Activated CD8-positive, alpha-beta memory T cell treated with anti-CD3 and anti-CD28 coated beads, Interleukin-2, amount 50 U/mL, for 1 hour (primary cell): ENCODE measurements around the gene TREH.
"Not testable (repeated sequence)": the region's sequence is repeated elsewhere in the genome, so short reads cannot be mapped to it uniquely, and the experiment has no call there.

Source experiments
- DNase-seq: peaks from one replicate; pipeline ENCODE4 v3.0.0-alpha.2; 2020; ENCODE audit errors: extremely low read depth

TREH gene

GRCh38 chr11:118697346-118697745 is 17.9 kb upstream of the TREH start:
- DNase-seq = no peak

GRCh38 chr11:118696673-118697226 is 17.3 kb upstream of the TREH start:
- no peak for DNase-seq

- no peak for DNase-seq
These were observed 15.3 kb upstream of the TREH start for GRCh38 chr11:118694771-118695170.

- DNase-seq = no peak
These were observed 14.7 kb upstream of the TREH start for GRCh38 chr11:118694185-118694584.

GRCh38 chr11:118691926-118692830 is 12.7 kb upstream of the TREH start:
- peak; percentile 58 for DNase-seq

GRCh38 chr11:118690553-118691304 is 11.3 kb upstream of the TREH start:
- DNase-seq = no peak

GRCh38 chr11:118689852-118690552 is 10.6 kb upstream of the TREH start:
- peak; percentile 66 for DNase-seq

GRCh38 chr11:118689503-118689851 is 10.0 kb upstream of the TREH start:
- no peak for DNase-seq

GRCh38 chr11:118688851-118689502 is 9.5 kb upstream of the TREH start:
- no peak for DNase-seq

GRCh38 chr11:118688339-118688738 is 8.9 kb upstream of the TREH start:
- not testable (repeated sequence) for DNase-seq

GRCh38 chr11:118687906-118688305 is 8.5 kb upstream of the TREH start:
- DNase-seq = no peak

- DNase-seq = no peak
These were observed 4.7 kb upstream of the TREH start for GRCh38 chr11:118684187-118684586.

- not testable (repeated sequence) for DNase-seq
These were observed 3.5 kb upstream of the TREH start for GRCh38 chr11:118682939-118683338.

GRCh38 chr11:118682372-118682771 is 2.9 kb upstream of the TREH start:
- DNase-seq = no peak

- not testable (repeated sequence) for DNase-seq
These were observed 542 bp downstream of the TREH start for GRCh38 chr11:118678908-118679307.

GRCh38 chr11:118677977-118678376 is 1.5 kb downstream of the TREH start:
- no peak for DNase-seq

GRCh38 chr11:118674082-118674435 is 5.4 kb downstream of the TREH start:
- no peak for DNase-seq

- DNase-seq = no peak
These were observed 5.9 kb downstream of the TREH start for GRCh38 chr11:118673361-118674081.

- no peak for DNase-seq
These were observed 6.6 kb downstream of the TREH start for GRCh38 chr11:118672846-118673245.

GRCh38 chr11:118671254-118671653 is 8.2 kb downstream of the TREH start:
- DNase-seq = no peak

- no peak for DNase-seq
These were observed 9.4 kb downstream of the TREH start for GRCh38 chr11:118670063-118670462.
